Gastrocnemius medialis (tissue), 4 donors: ENCODE results near the gene RNU11. TPM values are rescaled to one million over a fixed set of nuclear protein-coding genes. Genes with fewer than 3 reads are reported as not detected.

Experiments used
- ATAC-seq, 2 donors: fragments of 150-250 bp; one replicate each; pipeline ENCODE4 v1.9.1; 2016
- DNase-seq, 2 donors: peaks; one replicate each; pipeline ENCODE4 v3.0.0-alpha.2; 2019
- H3K27ac ChIP-seq, 4 donors: fragments of 200-600 bp; sonication (generic); 1 replicate in 1 of 4; 2 replicates in 3 of 4; pipeline ENCODE4 v1.5.1; 2016 to 2018; ENCODE audit warnings: mild to moderate bottlenecking in 2 of 4, moderate library complexity in 1 of 4
- H3K27me3 ChIP-seq, 3 donors: fragments of 200-600 bp; sonication (generic) in 2 of 3; 1 replicate in 1 of 3; 2 replicates in 2 of 3; pipeline versions ENCODE4 v1.5.1 to v1.6.0; 2016 to 2019; ENCODE audit warnings: mild to moderate bottlenecking in 1 of 3, moderate library complexity in 1 of 3
- H3K36me3 ChIP-seq, 2 donors: fragments of 200-600 bp; sonication (generic) in 1 of 2; one replicate each; pipeline ENCODE4 v1.5.1; 2017 to 2018
- H3K4me1 ChIP-seq, 2 donors: fragments of 200-600 bp; sonication (generic) in 1 of 2; one replicate each; pipeline ENCODE4 v1.5.1; 2016 to 2017; ENCODE audit warnings: mild to moderate bottlenecking in 2 of 2
- H3K4me3 ChIP-seq, 4 donors: fragments of 200-600 bp; sonication (generic) in 3 of 4; 1 replicate in 1 of 4; 2 replicates in 3 of 4; pipeline ENCODE4 v1.5.1; 2016 to 2019; ENCODE audit warnings: mild to moderate bottlenecking in 2 of 4
- H3K9me3 ChIP-seq, 3 donors: fragments of 200-600 bp; sonication (generic) in 2 of 3; 1 replicate in 1 of 3; 2 replicates in 2 of 3; pipeline ENCODE4 v1.5.1; 2016 to 2019
- CTCF ChIP-seq, 5 experiments: fragments of 450-650 bp in 3 of 5; fragments of 200-600 bp in 2 of 5; sonication (generic) in 2 of 5; IDR thresholded peaks in 4 of 5; conservative IDR thresholded peaks in 1 of 5; 1 replicate in 4 of 5; 2 replicates in 1 of 5; pipeline ENCODE4 v1.5.1; 2016 to 2019; ENCODE audit warnings: antibody characterized with exemption in 5 of 5, mild to moderate bottlenecking in 3 of 5, moderate library complexity in 3 of 5
- POLR2A ChIP-seq, 2 donors: fragments of 450-650 bp; IDR thresholded peaks; one replicate each; pipeline ENCODE4 v1.6.1; 2017; ENCODE audit warnings: antibody characterized with exemption in 2 of 2, mild to moderate bottlenecking in 2 of 2, moderate library complexity in 2 of 2
- in situ Hi-C, 4 donors: fragments of 200-750 bp; cut with MboI; loops; one replicate each; pipeline versions ENCODE4 v1.15.0 to v1.8.0; 2017; ENCODE audit warnings: low sequenced_read_pairs in 4 of 4
- intact Hi-C: fragments of 100-400 bp; cut with DNase I; formaldehyde crosslinking; loops from one replicate; pipeline ENCODE4 v1.15.1; 2023; ENCODE audit warnings: low total_unique reads
- total RNA-seq, 4 donors: library from RNA; depleted of rRNA; stranded (reverse); fragments of >200 nt; gene quantifications; one replicate each; pipeline versions ENCODE4 v1.1.0 to v1.2.3, GENCODE V29; 2016

The RNU11 gene
- total RNA-seq, 4 donors from 2014 or later = not detected

DNA sequence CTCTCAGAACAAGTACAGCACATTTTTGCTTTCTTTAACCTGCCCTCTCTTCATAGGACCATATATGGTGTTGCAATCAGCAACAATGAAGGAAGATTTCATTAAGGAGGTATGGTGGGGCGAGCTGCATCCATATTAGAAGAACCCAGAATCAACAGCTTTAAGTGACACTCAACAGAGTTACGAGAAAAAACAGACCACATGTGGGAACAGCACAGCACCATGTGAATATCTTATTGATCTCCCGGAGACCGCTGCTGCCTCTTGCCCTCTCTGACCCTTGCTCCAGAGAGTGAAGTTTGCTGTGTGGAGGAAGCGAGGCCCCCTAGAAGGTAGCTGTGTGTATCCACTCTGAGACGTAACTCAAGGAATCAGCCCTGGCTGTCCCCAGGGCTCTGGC lies 43.4 kb upstream of the RNU11 start:
- intact Hi-C loops = no loop called here
- Histone ChIP-seq H3K4me3 (no peak overlapping the region), H3K4me1 (no peaks in the 10 kb centered on the region), H3K36me3 (peaks cover 0 to 67% of the 10 kb centered on the region in 2 donors), H3K27ac (no peak overlapping the region), H3K27me3 (no peaks in the 10 kb centered on the region), H3K9me3 (no peaks in the 10 kb centered on the region)
- ATAC-seq (no peak), DNase-seq (no peak)
- TF ChIP-seq POLR2A (IDR thresholded peaks at IDR 0.05) = no peak
- TF ChIP-seq CTCF (IDR thresholded peaks at IDR 0.05 in 4 of 5, conservative IDR thresholded peaks at IDR 0.05 in 1 of 5) = no peak
- in situ Hi-C loops = loop anchor here (5.0 to 25.0 kb wide), 3 partner anchors 88 to 93 kb away; partner anchors contain the start of gene RCC1 (in 1 of the 4)

DNA sequence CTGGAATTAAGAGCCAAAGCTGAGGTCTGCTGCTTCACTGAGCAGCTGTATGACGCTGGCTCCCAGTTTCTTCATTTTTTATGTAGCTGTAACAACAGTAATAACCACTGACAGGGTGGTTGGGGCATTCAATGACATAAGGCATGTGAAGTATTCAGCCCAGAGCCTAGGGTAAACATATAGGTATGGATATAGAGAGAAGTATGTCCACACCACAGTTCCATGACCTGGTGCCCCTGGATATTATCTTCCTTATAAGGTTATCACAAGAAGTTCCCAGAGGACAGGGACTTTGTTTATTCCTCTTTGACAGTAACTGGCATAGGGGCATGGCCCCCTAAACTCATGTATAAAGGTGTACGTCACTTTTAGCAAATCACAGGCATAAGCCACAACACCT lies 41.6 kb upstream of the RNU11 start:
- Histone ChIP-seq H3K4me3 (no peak overlapping the region), H3K27me3 (no peaks in the 10 kb centered on the region), H3K9me3 (no peaks in the 10 kb centered on the region), H3K36me3 (peaks cover 0 to 83% of the 10 kb centered on the region in 2 donors), H3K4me1 (no peaks in the 10 kb centered on the region), H3K27ac (no peak overlapping the region)
- no peak for TF ChIP-seq POLR2A (IDR thresholded peaks at IDR 0.05)
- no peak for TF ChIP-seq CTCF (IDR thresholded peaks at IDR 0.05 in 4 of 5, conservative IDR thresholded peaks at IDR 0.05 in 1 of 5)
- in situ Hi-C loops (loop anchor here in 2 of 4 donors (10.0 to 25.0 kb wide), 2 partner anchors 92 to 94 kb away; partner anchors contain the start of gene RCC1 (in 1 of the 2)), intact Hi-C loops (no loop called here)
- DNase-seq (no peak), ATAC-seq (no peak)

DNA sequence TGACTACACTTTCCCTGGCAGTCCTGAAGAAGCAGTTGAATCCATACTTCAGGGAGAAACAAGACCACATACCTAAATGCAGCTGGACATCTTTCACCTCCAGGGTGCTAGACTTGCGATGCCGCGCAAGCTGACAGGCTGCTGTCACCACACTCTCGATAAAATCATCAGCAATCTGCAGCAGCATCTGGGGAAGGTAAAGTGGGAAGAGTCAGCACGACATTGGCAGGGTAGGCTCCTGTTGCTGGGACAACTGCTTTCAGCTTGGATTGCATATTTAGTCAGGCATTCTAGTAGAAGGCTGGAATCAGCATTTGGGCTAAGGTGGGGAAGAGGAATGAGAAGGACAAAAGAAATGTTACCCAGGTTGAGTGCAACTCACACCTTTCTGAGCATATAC lies 35.2 kb upstream of the RNU11 start:
- no peaks in the 10 kb centered on the region for H3K4me1 ChIP-seq
- TF ChIP-seq POLR2A (IDR thresholded peaks at IDR 0.05) (no peak), CTCF (IDR thresholded peaks at IDR 0.05 in 4 of 5, conservative IDR thresholded peaks at IDR 0.05 in 1 of 5) (no peak)
- peaks cover 6 to 89% of the 10 kb centered on the region in 2 donors for H3K36me3 ChIP-seq
- in situ Hi-C loops (loop anchor here in 1 of 4 donors (25.0 kb wide), 1 partner anchor 101 kb away; the partner anchor contains the start of gene RCC1), intact Hi-C loops (no loop called here)
- H3K4me3 ChIP-seq = no peak overlapping the region
- H3K27me3 ChIP-seq = no peaks in the 10 kb centered on the region
- H3K9me3 ChIP-seq = no peaks in the 10 kb centered on the region
- DNase-seq = no peak
- no peak overlapping the region for H3K27ac ChIP-seq
- ATAC-seq = no peak

DNA sequence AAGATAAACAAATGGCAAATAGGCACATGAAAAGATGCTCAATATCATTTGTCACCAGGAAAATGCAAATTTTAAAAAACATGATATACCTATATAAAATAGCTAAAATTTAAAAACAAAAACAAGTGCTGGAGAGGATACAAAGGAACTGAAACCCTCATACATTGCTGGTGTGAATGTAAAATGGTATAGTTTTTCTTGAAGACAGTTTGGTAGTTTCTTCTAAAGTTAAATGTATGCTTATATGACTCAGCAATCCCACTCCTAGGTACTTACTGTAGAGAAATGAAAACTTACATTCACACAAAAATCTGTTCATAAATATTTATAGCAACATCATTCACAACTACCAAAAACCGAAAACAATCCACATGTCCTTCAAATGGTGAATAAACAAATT lies 16.7 kb upstream of the RNU11 start:
- no peak for DNase-seq
- in situ Hi-C loops (loop anchor here in 2 of 4 donors (25.0 kb wide), 1 partner anchor 256 kb away; no protein-coding TSS in a partner anchor), intact Hi-C loops (no loop called here)
- no peak overlapping the region for H3K27ac ChIP-seq
- no peaks in the 10 kb centered on the region for H3K9me3 ChIP-seq
- H3K4me3 ChIP-seq = no peak overlapping the region
- H3K4me1 ChIP-seq = no peaks in the 10 kb centered on the region
- no peak for TF ChIP-seq CTCF (IDR thresholded peaks at IDR 0.05 in 4 of 5, conservative IDR thresholded peaks at IDR 0.05 in 1 of 5)
- TF ChIP-seq POLR2A (IDR thresholded peaks at IDR 0.05) = no peak
- no peaks in the 10 kb centered on the region for H3K27me3 ChIP-seq
- no peaks in the 10 kb centered on the region for H3K36me3 ChIP-seq
- ATAC-seq = no peak

DNA sequence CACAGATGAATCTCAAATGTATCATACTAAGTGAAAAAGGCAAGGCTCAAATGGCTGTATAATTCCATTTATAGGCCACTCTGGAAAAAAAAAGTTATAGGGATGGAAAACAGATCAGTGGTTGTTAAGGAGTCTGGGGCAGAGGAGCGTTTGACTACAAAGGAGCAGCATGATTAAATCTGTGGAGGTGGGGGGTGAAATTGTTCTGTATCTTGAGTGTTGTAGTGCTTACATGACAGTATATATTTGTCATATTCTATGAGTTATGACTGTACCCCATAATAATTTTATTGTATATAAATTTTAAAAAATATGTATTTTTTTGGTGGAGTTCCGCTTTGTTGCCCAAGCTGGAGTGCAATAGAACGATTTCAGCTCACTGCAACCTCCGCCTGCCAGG lies 15.8 kb upstream of the RNU11 start:
- intact Hi-C loops (no loop called here), in situ Hi-C loops (loop anchor here in 2 of 4 donors (25.0 kb wide), 1 partner anchor 255 kb away; no protein-coding TSS in a partner anchor)
- ATAC-seq = no peak
- no peak overlapping the region for H3K4me3 ChIP-seq
- DNase-seq = no peak
- H3K27me3 ChIP-seq = no peaks in the 10 kb centered on the region
- TF ChIP-seq CTCF (IDR thresholded peaks at IDR 0.05 in 4 of 5, conservative IDR thresholded peaks at IDR 0.05 in 1 of 5) = no peak
- no peak for TF ChIP-seq POLR2A (IDR thresholded peaks at IDR 0.05)
- no peaks in the 10 kb centered on the region for H3K36me3 ChIP-seq
- H3K4me1 ChIP-seq = no peaks in the 10 kb centered on the region
- no peaks in the 10 kb centered on the region for H3K9me3 ChIP-seq
- H3K27ac ChIP-seq = no peak overlapping the region
